HepG2 (cell line): ENCODE measurements around the gene LRBA.

ENCODE experiments used
- EP300 ChIP-seq, 3 experiments: sonication (generic) in 1 of 3; formaldehyde crosslinking in 1 of 3; IDR thresholded peaks; 2 replicates each; pipeline versions ENCODE4 v1.5.1 to v1.6.1; 2011 to 2020; ENCODE audit warnings: low read depth in 2 of 3, low read length in 2 of 3, borderline replicate concordance in 1 of 3, improper control_type of control experiment in 1 of 3, mild to moderate bottlenecking in 1 of 3, missing genetic modification reagents in 1 of 3, moderate library complexity in 1 of 3
- KDM5A ChIP-seq: fragments of 200-600 bp; sonication (generic); IDR thresholded peaks from 2 replicates; pipeline ENCODE4 v1.7.0; 2018; ENCODE audit warnings: antibody characterized with exemption, mild to moderate bottlenecking, low read length, borderline replicate concordance
- MEIS2 ChIP-seq: sonication (generic); formaldehyde crosslinking; IDR thresholded peaks from 2 replicates; pipeline ENCODE4 v1.9.0; 2021; ENCODE audit warnings: mild to moderate bottlenecking, missing genetic modification reagents
- PRDM15 ChIP-seq: sonication (generic); formaldehyde crosslinking; IDR thresholded peaks from 2 replicates; pipeline ENCODE4 v1.4.0; 2020; ENCODE audit warnings: missing genetic modification reagents
- SKIL ChIP-seq: sonication (generic); formaldehyde crosslinking; IDR thresholded peaks from 2 replicates; pipeline ENCODE4 v1.8.0; 2022; ENCODE audit warnings: missing genetic modification reagents, mild to moderate bottlenecking, moderate library complexity, borderline replicate concordance
- SRSF1 ChIP-seq: fragments of 200-400 bp; formaldehyde crosslinking; optimal IDR thresholded peaks from 2 replicates; pipeline ENCODE3; 2017; ENCODE audit warnings: mild to moderate bottlenecking, low read depth, low read length, moderate library complexity
- ZNF124 ChIP-seq: sonication (generic); formaldehyde crosslinking; IDR thresholded peaks from 2 replicates; pipeline ENCODE4 v1.4.0; 2020; ENCODE audit warnings: missing genetic modification reagents
- ZNF253 ChIP-seq: sonication (generic); formaldehyde crosslinking; IDR thresholded peaks from 2 replicates; pipeline ENCODE4 v1.8.0; 2022; ENCODE audit warnings: mild to moderate bottlenecking, missing genetic modification reagents, borderline replicate concordance
- TF ChIP-seq, protein P1 (sequence below): sonication (generic); formaldehyde crosslinking; IDR thresholded peaks from 2 replicates; pipeline ENCODE4 v1.5.0; 2020; ENCODE audit warnings: mild to moderate bottlenecking, missing genetic modification reagents
- TF ChIP-seq, protein P2 (sequence below): sonication (generic); formaldehyde crosslinking; IDR thresholded peaks from 2 replicates; pipeline ENCODE4 v1.5.0; 2020; ENCODE audit warnings: mild to moderate bottlenecking, missing genetic modification reagents, moderate library complexity
- TF ChIP-seq, protein P3 (sequence below): IDR thresholded peaks from 2 replicates; pipeline ENCODE4 v1.6.1; 2016

DNA sequence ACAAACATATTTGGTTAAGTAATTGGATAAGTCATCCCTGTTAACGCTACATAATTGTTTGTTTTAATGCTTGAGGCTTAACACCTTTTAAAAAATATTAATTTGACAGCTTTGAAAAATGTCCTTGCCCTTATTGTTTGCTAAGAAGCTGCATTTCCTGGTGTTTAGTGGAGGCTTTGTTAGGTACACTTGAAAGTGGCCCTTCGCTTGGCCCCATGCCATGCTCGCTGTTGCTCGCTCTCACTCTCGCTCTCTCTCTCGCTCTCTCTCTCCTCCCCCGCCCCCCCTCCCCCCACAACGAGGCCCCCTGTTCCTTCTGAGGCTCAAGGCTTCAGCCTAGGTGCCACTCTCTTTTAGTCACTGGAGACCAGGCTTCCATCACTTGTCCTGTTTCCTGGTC lies 797.3 kb downstream of the LRBA start:
- TF ChIP-seq KDM5A (no peak), SRSF1 (no peak), EP300 (IDR thresholded peaks at IDR 0.05; ENCODE audit: low read depth in 2 of 2, low read length in 2 of 2) (no peak), EP300 (CRISPR knock-in tag; IDR thresholded peaks at IDR 0.05; ENCODE audit: borderline replicate concordance) (no peak), PRDM15 (CRISPR knock-in tag) (no peak), SKIL (CRISPR knock-in tag) (no peak), ZNF253 (CRISPR knock-in tag) (no peak), MEIS2 (CRISPR knock-in tag) (no peak), ZNF124 (CRISPR knock-in tag) (no peak)
- TF ChIP-seq, protein P1, sequence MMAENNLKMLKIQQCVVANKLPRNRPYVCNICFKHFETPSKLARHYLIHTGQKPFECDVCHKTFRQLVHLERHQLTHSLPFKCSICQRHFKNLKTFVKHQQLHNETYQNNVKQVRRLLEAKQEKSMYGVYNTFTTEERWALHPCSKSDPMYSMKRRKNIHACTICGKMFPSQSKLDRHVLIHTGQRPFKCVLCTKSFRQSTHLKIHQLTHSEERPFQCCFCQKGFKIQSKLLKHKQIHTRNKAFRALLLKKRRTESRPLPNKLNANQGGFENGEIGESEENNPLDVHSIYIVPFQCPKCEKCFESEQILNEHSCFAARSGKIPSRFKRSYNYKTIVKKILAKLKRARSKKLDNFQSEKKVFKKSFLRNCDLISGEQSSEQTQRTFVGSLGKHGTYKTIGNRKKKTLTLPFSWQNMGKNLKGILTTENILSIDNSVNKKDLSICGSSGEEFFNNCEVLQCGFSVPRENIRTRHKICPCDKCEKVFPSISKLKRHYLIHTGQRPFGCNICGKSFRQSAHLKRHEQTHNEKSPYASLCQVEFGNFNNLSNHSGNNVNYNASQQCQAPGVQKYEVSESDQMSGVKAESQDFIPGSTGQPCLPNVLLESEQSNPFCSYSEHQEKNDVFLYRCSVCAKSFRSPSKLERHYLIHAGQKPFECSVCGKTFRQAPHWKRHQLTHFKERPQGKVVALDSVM = no peak
- TF ChIP-seq, protein P2, sequence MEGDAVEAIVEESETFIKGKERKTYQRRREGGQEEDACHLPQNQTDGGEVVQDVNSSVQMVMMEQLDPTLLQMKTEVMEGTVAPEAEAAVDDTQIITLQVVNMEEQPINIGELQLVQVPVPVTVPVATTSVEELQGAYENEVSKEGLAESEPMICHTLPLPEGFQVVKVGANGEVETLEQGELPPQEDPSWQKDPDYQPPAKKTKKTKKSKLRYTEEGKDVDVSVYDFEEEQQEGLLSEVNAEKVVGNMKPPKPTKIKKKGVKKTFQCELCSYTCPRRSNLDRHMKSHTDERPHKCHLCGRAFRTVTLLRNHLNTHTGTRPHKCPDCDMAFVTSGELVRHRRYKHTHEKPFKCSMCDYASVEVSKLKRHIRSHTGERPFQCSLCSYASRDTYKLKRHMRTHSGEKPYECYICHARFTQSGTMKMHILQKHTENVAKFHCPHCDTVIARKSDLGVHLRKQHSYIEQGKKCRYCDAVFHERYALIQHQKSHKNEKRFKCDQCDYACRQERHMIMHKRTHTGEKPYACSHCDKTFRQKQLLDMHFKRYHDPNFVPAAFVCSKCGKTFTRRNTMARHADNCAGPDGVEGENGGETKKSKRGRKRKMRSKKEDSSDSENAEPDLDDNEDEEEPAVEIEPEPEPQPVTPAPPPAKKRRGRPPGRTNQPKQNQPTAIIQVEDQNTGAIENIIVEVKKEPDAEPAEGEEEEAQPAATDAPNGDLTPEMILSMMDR (CRISPR knock-in tag) = no peak
- TF ChIP-seq, protein P3, sequence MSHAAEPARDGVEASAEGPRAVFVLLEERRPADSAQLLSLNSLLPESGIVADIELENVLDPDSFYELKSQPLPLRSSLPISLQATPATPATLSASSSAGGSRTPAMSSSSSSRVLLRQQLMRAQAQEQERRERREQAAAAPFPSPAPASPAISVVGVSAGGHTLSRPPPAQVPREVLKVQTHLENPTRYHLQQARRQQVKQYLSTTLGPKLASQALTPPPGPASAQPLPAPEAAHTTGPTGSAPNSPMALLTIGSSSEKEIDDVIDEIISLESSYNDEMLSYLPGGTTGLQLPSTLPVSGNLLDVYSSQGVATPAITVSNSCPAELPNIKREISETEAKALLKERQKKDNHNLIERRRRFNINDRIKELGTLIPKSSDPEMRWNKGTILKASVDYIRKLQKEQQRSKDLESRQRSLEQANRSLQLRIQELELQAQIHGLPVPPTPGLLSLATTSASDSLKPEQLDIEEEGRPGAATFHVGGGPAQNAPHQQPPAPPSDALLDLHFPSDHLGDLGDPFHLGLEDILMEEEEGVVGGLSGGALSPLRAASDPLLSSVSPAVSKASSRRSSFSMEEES (CRISPR knock-in tag) = no peak
